IPS-15b (cell line): ENCODE measurements around the gene HTR6.

Experiments
- H3K27me3 ChIP-seq: one replicate; pipeline ENCODE4 v1.6.1; 2013; ENCODE audit warnings: low read length; ENCODE audit not compliant: control insufficient read depth, insufficient read depth
- H3K36me3 ChIP-seq: one replicate; pipeline ENCODE4 v1.6.1; 2013; ENCODE audit warnings: low read length; ENCODE audit not compliant: control insufficient read depth, insufficient read depth
- H3K4me1 ChIP-seq: one replicate; pipeline ENCODE4 v1.6.1; 2013; ENCODE audit warnings: mild to moderate bottlenecking, low read length; ENCODE audit not compliant: control insufficient read depth, insufficient read depth
- H3K4me3 ChIP-seq: one replicate; pipeline ENCODE4 v1.5.1; 2013; ENCODE audit warnings: low read depth, low read length
- H3K9ac ChIP-seq: one replicate; pipeline ENCODE4 v1.6.1; 2013; ENCODE audit warnings: low read depth, mild to moderate bottlenecking, low read length
- H3K9me3 ChIP-seq: one replicate; pipeline ENCODE4 v1.6.1; 2013; ENCODE audit warnings: mild to moderate bottlenecking, low read length; ENCODE audit not compliant: control insufficient read depth, insufficient read depth

The HTR6 gene

DNA sequence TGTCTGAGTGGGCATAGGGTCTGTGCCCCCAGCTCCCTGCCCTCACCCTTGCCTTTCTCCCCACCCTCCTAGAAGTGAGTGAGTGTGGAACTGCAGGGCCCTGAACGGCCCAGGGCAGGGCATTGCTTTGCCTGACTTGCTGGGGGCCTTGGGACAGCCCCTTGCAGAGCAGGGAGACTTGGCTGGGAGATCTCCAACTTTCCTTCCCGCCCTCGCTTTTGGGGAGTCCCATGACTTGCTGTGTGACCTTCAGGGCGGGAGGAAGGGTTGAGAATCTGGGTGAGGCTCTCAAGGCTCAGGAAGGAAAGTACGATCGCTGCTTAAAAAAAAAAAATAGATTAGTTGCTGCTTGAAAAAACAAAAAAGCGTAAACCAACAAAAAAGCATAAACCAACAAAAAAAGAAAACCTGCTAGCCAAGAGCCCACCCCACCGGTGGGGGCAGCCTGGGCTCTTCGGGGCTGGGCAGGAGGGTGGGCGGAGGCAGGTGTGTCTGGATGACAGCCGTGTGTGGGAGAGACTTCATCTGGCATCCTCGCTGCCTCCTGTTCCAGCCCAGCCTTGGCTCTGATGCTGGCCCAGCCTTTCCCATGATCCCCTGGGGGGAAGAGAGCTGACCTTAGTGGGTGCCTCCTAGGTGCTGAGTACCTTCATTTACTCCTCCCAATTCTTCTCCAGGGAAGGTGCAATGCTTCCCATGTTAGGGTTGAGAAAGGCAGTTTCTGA is 14.1 kb upstream of the HTR6 start:
- no peaks in the 10 kb centered on the region for H3K9me3 ChIP-seq
- peaks cover 8% of the 10 kb centered on the region for H3K27me3 ChIP-seq
- H3K36me3 ChIP-seq = no peaks in the 10 kb centered on the region
- H3K4me3 ChIP-seq = no peak overlapping the region
- peaks cover 2% of the 10 kb centered on the region for H3K4me1 ChIP-seq
- no peak overlapping the region for H3K9ac ChIP-seq

DNA sequence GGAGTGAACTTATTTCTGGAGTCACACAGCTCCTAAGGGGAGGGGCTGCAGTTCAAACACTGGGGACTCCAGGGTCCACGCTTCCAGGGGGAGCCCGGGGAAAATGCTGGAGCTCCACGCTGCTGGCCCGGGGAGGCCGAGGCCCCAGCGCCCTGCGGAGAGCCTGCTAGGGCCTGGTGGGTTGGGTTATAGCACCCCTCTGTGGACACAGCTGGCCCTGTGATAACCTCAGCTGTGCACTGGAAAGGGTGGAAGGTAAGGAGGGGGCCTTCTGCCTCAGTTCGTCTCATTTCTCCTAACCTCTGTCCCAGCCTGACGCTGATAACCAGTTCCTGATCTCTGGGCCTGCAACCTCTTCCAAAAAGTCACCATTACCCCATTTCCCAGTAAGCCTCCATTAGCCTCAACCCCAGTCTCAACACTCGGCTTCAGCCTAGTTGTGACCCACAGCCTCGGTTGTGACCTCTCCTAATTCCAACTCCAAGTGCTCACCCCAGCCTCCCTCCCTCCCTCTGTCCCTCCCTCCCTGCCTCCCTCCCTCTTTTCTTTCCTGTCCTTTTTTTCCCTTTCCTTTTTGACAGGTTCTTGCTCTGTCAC is 13.4 kb upstream of the HTR6 start:
- no peaks in the 10 kb centered on the region for H3K36me3 ChIP-seq
- H3K27me3 ChIP-seq = peaks cover 4% of the 10 kb centered on the region
- no peak overlapping the region for H3K9ac ChIP-seq
- H3K4me3 ChIP-seq = no peak overlapping the region
- peaks cover 2% of the 10 kb centered on the region for H3K4me1 ChIP-seq
- no peaks in the 10 kb centered on the region for H3K9me3 ChIP-seq

DNA sequence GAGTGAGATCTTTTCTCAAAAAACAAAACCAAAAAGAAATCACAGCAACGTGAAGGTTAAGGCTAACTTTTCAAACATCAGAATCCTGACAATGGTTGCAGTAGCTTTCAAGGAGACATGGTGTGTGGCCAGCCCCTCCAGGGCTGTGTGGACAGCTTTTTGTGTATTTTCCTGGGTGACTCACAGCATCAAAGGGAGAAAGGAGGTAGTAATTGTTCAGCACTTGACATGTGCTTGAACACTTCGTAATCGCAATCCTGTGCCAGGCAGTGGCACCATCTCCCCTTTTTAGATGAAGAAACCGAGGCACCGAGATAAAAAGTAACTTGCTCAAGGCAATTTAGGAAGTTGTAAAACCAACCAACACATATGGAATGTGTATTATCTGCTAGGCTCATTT is 10.3 kb upstream of the HTR6 start:
- no peaks in the 10 kb centered on the region for H3K27me3 ChIP-seq
- no peaks in the 10 kb centered on the region for H3K36me3 ChIP-seq
- H3K4me3 ChIP-seq = no peak overlapping the region
- H3K4me1 ChIP-seq = peaks cover 4% of the 10 kb centered on the region
- H3K9me3 ChIP-seq = no peaks in the 10 kb centered on the region
- no peak overlapping the region for H3K9ac ChIP-seq

DNA sequence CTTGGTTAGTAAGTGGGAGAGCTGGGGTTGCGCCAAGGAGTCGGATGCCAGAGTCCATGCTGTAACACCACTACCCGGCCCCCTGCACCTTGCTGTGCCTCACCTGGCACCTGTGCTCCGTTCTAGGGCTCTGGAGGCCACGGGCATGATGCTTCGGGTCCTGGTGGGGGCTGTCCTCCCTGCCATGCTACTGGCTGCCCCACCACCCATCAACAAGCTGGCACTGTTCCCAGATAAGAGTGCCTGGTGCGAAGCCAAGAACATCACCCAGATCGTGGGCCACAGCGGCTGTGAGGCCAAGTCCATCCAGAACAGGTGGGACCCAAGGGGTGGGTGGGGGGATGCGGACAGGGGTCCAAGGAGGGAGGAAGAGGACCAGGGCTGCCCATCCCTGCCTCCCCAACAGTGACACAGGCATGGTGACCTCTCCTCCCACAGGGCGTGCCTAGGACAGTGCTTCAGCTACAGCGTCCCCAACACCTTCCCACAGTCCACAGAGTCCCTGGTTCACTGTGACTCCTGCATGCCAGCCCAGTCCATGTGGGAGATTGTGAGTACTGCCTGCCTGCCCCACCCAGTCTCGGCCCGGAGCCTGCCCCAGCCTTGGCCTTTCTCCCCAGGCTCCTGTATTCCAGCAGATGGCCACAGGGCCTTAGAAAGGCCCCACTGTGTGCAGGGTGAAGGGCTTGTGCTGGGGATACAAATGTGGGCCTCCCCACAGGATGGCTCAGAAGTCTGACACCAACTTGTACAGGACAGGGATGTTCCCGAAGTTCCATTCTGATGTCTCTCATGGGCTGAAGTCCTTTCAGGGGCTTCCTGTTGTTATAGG is 9.6 kb upstream of the HTR6 start:
- H3K4me3 ChIP-seq = no peak overlapping the region
- H3K9ac ChIP-seq = no peak overlapping the region
- no peaks in the 10 kb centered on the region for H3K36me3 ChIP-seq
- no peaks in the 10 kb centered on the region for H3K27me3 ChIP-seq
- no peaks in the 10 kb centered on the region for H3K9me3 ChIP-seq
- H3K4me1 ChIP-seq = peaks cover 6% of the 10 kb centered on the region

DNA sequence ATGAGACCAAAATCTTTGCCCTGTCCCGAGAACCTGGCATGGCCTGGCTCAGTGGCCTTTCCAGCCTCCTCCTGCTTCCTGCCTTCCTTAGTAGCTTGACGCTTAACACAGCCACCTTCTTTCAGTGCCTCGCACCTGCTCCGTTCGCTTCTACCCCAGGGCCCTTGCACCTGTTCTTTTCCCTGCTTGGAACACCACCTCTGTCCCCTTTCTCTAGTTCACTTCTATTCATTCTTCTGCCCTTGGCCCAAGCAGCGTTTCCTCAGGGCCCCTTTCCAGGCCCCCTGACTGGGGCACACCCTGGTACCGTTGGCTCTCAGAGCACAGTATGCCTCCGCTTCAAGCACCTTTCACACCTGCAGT is 9.0 kb upstream of the HTR6 start:
- Histone ChIP-seq H3K4me3 (no peak overlapping the region), H3K9ac (no peak overlapping the region), H3K9me3 (no peaks in the 10 kb centered on the region), H3K4me1 (peaks cover 6% of the 10 kb centered on the region), H3K27me3 (no peaks in the 10 kb centered on the region), H3K36me3 (no peaks in the 10 kb centered on the region)

DNA sequence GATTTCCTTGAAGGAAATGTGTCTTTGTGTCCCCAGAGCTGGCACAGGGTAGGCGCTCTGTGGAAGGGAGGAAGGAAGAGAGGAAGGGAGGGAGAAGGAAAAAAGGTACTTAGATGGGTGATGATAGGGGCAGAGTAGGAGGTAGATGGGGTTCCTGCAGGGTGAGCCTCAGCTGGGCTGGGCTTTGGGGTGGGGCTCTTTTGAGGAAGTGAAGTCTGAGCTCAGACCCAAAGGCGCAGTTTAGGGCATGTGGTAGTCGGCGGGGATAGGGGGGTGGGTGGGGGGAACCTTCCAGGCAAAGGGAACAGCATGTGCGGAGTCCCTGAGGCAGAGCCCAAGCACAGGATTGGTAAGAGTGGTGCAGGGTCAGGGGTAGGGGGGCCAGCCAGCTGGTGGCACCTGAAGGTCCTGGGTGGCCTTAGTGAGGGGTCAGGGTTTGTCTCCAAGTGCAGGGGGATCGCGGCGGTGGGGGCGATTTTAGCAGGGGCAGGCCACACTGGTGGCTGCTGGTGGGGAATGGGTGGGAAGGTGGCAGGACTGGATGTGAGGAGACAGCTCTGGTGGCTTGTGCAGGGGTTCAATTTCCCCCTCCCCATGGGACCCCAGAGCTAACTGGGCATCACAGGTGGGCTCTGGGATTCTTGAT is 8.4 kb upstream of the HTR6 start:
- no peaks in the 10 kb centered on the region for H3K9me3 ChIP-seq
- H3K27me3 ChIP-seq = no peaks in the 10 kb centered on the region
- no peaks in the 10 kb centered on the region for H3K36me3 ChIP-seq
- no peak overlapping the region for H3K9ac ChIP-seq
- peaks cover 6% of the 10 kb centered on the region for H3K4me1 ChIP-seq
- no peak overlapping the region for H3K4me3 ChIP-seq

DNA sequence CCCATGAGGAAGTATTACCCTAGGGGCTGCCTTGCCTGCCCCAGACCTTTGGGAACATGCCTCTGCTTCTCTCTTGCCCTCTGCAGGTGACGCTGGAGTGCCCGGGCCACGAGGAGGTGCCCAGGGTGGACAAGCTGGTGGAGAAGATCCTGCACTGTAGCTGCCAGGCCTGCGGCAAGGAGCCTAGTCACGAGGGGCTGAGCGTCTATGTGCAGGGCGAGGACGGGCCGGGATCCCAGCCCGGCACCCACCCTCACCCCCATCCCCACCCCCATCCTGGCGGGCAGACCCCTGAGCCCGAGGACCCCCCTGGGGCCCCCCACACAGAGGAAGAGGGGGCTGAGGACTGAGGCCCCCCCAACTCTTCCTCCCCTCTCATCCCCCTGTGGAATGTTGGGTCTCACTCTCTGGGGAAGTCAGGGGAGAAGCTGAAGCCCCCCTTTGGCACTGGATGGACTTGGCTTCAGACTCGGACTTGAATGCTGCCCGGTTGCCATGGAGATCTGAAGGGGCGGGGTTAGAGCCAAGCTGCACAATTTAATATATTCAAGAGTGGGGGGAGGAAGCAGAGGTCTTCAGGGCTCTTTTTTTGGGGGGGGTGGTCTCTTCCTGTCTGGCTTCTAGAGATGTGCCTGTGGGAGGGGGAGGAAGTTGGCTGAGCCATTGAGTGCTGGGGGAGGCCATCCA is 7.8 kb upstream of the HTR6 start:
- Histone ChIP-seq H3K9ac (no peak overlapping the region), H3K36me3 (no peaks in the 10 kb centered on the region), H3K4me3 (no peak overlapping the region), H3K9me3 (no peaks in the 10 kb centered on the region), H3K4me1 (peaks cover 6% of the 10 kb centered on the region), H3K27me3 (no peaks in the 10 kb centered on the region)

DNA sequence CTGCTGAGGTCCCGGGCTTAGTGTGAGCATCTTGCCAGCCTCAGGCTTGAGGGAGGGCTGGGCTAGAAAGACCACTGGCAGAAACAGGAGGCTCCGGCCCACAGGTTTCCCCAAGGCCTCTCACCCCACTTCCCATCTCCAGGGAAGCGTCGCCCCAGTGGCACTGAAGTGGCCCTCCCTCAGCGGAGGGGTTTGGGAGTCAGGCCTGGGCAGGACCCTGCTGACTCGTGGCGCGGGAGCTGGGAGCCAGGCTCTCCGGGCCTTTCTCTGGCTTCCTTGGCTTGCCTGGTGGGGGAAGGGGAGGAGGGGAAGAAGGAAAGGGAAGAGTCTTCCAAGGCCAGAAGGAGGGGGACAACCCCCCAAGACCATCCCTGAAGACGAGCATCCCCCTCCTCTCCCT is 7.2 kb upstream of the HTR6 start:
- no peaks in the 10 kb centered on the region for H3K27me3 ChIP-seq
- H3K36me3 ChIP-seq = no peaks in the 10 kb centered on the region
- no peaks in the 10 kb centered on the region for H3K9me3 ChIP-seq
- H3K9ac ChIP-seq = no peak overlapping the region
- H3K4me3 ChIP-seq = no peak overlapping the region
- H3K4me1 ChIP-seq = peaks cover 6% of the 10 kb centered on the region

DNA sequence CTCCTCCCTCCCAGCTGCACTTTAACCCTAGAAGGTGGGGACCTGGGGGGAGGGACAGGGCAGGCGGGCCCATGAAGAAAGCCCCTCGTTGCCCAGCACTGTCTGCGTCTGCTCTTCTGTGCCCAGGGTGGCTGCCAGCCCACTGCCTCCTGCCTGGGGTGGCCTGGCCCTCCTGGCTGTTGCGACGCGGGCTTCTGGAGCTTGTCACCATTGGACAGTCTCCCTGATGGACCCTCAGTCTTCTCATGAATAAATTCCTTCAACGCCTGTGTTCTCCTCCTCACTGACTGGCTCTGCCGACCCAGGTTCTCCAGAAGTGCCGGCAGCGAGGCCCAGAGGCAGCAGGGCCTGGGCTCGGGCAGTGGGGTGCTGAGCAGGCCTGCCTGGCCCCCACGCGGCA is 6.5 kb upstream of the HTR6 start:
- no peaks in the 10 kb centered on the region for H3K36me3 ChIP-seq
- peaks cover 5% of the 10 kb centered on the region for H3K27me3 ChIP-seq
- no peak overlapping the region for H3K9ac ChIP-seq
- no peaks in the 10 kb centered on the region for H3K9me3 ChIP-seq
- peaks cover 6% of the 10 kb centered on the region for H3K4me1 ChIP-seq
- no peak overlapping the region for H3K4me3 ChIP-seq

DNA sequence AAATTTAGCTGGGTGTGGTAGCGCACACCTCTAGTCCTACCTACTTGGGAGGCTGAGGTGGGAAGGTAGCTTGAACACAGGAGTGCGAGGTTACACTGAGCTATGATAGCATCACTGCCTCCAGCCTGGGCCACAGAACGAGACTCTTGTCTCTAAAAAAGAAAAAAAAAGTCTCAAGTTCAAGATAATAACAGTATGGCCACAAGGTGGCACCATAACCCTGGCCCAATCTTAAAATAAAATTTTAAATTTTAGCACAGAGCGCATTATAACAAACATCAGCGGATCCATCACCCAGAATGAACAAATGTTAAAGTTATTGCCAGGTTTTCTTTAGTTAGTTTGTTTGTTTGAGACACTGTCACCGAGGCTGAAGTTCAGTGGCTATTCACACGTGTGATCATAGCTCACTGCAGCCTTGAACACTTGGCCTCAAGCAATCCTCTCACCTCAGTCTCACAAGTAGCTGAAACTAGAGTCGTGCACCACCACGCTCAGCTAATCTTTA is 2.9 kb upstream of the HTR6 start:
- Histone ChIP-seq H3K4me3 (no peak overlapping the region), H3K27me3 (peaks cover 31% of the 10 kb centered on the region), H3K9ac (no peak overlapping the region), H3K9me3 (no peaks in the 10 kb centered on the region), H3K4me1 (peaks cover 4% of the 10 kb centered on the region), H3K36me3 (no peaks in the 10 kb centered on the region)

DNA sequence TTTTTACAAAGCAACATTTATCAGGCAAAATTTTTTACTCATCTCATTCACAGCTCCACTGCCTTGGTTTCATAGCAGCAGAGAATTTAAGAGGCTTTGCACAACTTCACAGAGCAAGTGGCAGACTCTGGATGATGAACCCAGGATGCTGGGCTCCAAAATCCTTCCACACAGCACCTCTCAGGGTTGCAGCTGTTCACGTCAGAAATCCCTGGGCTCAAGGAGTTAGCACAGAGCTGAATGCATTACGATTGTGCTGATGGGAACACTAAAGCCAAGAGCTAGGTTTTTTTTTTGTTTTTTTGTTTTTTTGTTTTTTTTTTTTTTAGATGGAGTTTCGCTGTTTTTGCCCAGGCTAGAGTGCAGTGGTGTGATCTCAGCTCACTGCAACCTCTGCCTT is 2.4 kb upstream of the HTR6 start:
- Histone ChIP-seq H3K4me1 (peaks cover 4% of the 10 kb centered on the region), H3K9ac (no peak overlapping the region), H3K9me3 (no peaks in the 10 kb centered on the region), H3K27me3 (peaks cover 37% of the 10 kb centered on the region), H3K4me3 (no peak overlapping the region), H3K36me3 (no peaks in the 10 kb centered on the region)
